PC-3 (cell line): ENCODE data around the gene KIAA1328.

Experiments used
- EZH2 ChIP-seq: fragments of 300-600 bp; sonication (generic); IDR thresholded peaks from one replicate; pipeline ENCODE4 v1.6.1; 2017; ENCODE audit warnings: antibody characterized with exemption, mild to moderate bottlenecking, low read length; ENCODE audit not compliant: unreplicated experiment
- EZH2phosphoT487 ChIP-seq: fragments of 300-600 bp; sonication (generic); IDR thresholded peaks from 2 replicates; pipeline ENCODE4 v1.6.1; 2018; ENCODE audit warnings: mild to moderate bottlenecking, antibody characterized with exemption, low read length, borderline replicate concordance
- TF ChIP-seq, protein P1 (sequence below): fragments of 300-600 bp; sonication (generic); conservative IDR thresholded peaks from 2 replicates; pipeline ENCODE4 v1.5.1; 2017; ENCODE audit warnings: antibody characterized with exemption, low read depth, mild to moderate bottlenecking, low read length

DNA sequence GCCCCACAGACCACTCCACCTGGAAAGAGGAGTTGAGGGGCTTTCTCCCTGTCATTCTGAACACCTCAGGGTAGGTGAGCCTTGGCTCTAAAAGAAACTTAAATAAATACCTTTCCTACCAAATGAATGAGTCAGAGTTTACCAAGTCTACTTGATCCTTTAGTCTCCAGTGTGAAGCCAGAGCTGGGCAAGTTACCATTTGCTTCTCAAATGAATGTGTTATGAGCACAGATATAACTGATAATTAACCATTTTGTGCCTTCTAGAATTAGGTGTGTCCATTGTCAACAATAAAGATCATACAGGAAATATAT lies 347.7 kb downstream of the KIAA1328 start:
- TF ChIP-seq, protein P1, sequence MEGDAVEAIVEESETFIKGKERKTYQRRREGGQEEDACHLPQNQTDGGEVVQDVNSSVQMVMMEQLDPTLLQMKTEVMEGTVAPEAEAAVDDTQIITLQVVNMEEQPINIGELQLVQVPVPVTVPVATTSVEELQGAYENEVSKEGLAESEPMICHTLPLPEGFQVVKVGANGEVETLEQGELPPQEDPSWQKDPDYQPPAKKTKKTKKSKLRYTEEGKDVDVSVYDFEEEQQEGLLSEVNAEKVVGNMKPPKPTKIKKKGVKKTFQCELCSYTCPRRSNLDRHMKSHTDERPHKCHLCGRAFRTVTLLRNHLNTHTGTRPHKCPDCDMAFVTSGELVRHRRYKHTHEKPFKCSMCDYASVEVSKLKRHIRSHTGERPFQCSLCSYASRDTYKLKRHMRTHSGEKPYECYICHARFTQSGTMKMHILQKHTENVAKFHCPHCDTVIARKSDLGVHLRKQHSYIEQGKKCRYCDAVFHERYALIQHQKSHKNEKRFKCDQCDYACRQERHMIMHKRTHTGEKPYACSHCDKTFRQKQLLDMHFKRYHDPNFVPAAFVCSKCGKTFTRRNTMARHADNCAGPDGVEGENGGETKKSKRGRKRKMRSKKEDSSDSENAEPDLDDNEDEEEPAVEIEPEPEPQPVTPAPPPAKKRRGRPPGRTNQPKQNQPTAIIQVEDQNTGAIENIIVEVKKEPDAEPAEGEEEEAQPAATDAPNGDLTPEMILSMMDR = no peak
- TF ChIP-seq EZH2phosphoT487 = no peak
- no peak for TF ChIP-seq EZH2
